Umbilical cord (tissue), 2 donors: Measurements from ENCODE around the gene QKI. TPM values are rescaled to one million over a fixed set of nuclear protein-coding genes. Genes with fewer than 3 reads are reported as not detected.

ENCODE experiments used
- DNase-seq: peaks from one replicate; pipeline ENCODE4 v3.0.0-alpha.2; 2015; ENCODE audit warnings: low spot score
- total RNA-seq: library from RNA; depleted of rRNA; stranded (reverse); fragments of >200 nt; gene quantifications from one replicate; pipeline ENCODE4 v1.2.3, GENCODE V29; 2014; ENCODE audit warnings: low replicate concordance; ENCODE audit not compliant: insufficient read depth

The QKI gene
- total RNA-seq, 1 donor from 2014 or later = 152 TPM

DNA sequence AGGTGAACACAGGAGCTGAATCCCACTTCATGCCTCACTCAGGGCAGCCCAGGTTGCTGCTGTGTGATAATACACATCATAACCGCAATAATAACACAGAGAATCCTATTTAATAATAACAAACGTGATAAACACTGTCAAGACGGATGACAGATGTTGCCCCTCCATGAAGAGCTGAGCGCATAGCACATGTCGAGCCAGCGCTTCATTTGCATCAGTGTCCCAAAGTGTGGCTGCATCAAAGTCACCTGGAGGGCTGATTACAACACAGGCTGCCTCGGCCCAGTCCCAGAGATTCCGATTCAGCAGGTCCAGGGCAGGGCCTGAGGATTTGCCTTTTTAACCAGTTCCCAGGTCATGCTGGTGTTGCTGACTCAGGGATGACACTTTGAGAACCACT is 198.5 kb downstream of the QKI start:
- no peak for DNase-seq

- DNase-seq = no peak
Measured at GRCh38 chr6:163613668-163614067, 199.2 kb downstream of the QKI start.

DNA sequence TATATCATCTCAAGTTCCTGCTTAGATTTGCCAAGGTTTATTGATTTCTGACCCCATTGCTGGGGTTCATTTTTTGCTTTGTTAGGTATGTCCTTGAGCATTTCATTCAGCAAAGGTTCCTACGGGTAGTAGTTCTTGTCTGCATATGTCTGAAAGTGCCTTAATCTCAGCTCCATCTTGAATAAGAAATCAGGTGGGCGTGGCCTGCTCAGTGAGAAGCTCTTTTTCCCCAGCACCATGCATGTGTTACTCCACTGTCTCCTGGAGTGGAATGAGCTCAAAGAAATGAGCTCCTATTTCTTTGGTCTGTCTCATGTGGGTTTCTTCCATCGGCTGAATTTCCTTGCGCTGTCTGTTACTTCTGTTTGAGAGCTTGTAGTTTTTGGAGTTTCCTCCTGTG is 201.9 kb downstream of the QKI start:
- DNase-seq = no peak

- no peak for DNase-seq
Measured at GRCh38 chr6:163617549-163617948, 203.0 kb downstream of the QKI start.

GRCh38 chr6:163620101-163620500 is 205.6 kb downstream of the QKI start:
- DNase-seq = no peak

- no peak for DNase-seq
Measured at GRCh38 chr6:163620670-163621330, 206.3 kb downstream of the QKI start.

DNA sequence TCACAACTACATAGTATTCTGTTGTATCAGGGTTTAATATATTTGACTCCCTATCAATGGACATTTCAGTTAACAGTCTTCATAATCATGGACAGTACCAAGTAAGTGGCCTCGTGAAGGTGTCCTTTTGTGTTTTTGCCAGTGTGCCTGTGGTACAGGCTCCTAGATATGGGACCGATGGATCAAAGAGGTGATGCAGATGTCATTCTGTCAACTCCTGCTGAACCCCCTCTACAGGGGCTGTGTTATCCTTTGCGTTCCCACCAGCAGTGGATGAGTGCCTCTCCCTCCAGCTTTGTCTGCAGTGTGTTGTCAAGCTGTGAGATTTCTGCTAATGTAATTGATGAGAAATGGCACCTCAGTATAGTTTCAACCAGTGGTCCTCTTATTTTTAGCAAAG is 210.7 kb downstream of the QKI start:
- no peak for DNase-seq

- no peak for DNase-seq
Measured at GRCh38 chr6:163626073-163626867, 211.8 kb downstream of the QKI start.

DNA sequence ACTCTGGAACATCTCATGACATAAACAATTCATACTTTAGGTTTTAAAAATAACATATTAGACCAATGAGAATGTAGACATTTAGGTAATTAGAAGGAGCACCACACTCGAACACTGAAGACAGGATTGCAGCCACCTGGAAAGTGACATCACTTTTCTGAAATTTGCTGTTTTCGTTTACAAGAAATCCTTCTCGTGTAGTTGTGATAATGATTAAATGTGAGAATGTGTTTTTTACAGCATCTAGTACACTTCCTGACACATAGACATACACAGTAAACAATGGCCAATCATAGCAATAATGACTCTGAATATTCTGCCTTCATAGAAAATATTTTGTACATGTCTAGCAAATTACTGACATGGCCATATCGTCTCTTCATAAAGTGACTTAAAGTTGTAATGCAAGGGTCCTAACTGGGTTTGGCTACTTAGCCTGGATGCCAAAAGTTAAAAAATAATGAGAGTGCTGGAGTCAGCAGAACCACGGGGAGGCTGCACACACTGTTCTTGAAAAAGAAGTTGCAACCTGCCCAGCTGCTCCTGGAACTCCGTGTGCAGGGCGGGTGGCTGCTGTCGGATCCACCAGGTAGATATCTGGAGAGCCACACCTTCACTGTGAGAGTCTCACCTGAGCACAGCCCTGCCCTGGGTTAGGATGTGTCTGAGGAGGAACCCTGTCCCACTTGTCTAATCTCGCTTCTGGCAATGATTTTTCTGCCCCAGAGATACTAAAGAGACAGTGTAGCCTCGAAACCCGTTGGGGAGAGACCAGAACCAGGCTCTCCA is 212.9 kb downstream of the QKI start:
- no peak for DNase-seq
